Stimulated activated CD4-positive, alpha-beta T cell treated with anti-CD3 and anti-CD28 coated beads, Interleukin-15, amount 100 ng/mL, for 48 hours (primary cell): ENCODE data around the gene ZFAND3.

Source experiments
- DNase-seq, 2 donors: peaks; one replicate each; pipeline ENCODE4 v3.0.0-alpha.2; 2020; ENCODE audit warnings: low read depth in 2 of 2

Gene ZFAND3

DNA sequence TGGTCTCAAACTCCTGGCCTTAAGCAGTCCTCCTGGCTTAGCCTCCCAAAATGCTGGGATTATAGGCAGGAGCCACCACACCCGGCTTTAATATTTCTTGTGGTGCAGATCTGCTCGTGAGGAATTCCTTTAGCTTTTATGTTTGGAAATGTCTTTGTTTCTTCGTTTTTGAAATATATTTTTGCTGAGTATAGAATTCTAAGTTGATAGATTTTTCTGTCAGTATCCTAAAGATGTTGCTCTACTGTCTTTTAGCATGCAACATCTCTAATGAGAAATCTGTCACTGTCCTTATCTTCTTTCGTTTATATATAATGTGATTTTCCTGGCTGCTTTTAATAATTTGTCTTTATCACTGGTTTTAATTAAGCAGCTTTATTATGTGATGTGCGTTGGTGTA lies 75.1 kb downstream of the ZFAND3 start:
- DNase-seq: no peak

DNA sequence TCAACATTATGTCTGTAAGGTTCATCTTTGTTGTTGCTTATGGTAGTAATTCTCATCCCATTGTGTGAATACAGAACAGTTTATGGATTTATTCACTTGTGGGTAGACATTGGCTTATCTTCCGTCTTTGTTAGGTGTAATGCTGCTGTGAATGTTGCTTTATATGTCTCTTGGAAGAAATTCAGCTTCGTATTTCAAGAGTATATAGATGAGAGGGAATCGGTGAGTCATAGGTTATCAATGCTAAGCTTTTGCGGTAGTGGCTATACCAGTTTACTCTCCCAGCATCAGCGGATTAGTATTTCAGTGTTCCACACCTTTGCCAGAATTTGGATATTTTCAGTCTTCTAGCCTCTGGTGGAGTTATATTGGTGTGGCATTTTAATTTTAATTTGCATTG lies 77.8 kb downstream of the ZFAND3 start:
- DNase-seq: no peak

DNA sequence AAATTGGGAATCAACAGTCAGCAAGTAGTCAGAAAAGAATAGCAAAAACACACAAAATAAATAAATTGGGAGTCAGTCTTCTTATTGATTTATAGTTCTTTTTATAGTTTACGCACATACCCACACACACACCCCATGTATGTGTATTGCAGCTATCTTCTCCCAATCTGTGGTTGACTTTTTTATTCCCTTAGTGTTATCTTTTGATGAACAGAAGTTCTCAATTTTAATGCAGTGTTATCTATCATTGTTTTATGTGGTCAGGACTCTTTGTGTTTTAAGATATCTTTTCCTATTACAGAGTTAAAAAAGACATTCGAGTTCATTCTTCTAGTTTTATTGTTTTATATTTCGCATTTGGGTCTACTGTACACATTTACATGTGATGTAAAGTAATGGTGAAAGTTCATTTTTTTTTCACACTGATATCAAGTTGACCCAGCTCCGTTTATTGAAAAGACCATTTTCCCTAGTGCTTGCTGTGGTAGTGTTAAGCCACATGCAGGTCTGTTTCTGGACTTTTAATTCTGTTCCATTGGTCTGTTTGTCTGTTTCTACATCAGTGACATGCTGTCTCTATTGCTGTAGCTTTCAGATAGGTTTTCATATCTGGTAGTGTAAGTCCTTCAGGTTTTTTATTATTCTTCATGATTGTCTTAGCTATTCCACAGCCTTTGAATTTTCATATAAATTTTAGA lies 78.4 kb downstream of the ZFAND3 start:
- DNase-seq: no peak

- DNase-seq: no peak
These were observed 84.1 kb downstream of the ZFAND3 start for GRCh38 chr6:37903351-37904340.

DNA sequence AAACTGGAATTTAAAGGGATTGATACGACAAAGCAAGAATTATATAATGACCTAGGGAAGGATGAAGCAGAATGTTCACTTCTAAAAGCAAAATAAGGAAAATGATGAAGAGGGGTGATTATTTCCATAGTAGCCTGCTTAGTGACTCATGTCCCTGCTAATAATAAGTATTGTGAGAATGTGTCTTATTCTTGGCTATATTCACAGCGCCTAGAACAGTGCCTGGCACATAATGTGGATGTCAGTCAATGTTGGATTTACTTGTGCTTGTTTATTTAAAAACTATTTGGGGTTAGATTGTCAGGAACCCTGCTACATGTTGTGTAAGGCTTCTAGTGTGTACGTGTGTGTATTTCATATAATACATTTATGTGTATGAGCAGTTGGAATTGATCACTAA lies 85.1 kb downstream of the ZFAND3 start:
- no peak for DNase-seq

- no peak for DNase-seq
These were observed 86.6 kb downstream of the ZFAND3 start for GRCh38 chr6:37906121-37906520.

DNA sequence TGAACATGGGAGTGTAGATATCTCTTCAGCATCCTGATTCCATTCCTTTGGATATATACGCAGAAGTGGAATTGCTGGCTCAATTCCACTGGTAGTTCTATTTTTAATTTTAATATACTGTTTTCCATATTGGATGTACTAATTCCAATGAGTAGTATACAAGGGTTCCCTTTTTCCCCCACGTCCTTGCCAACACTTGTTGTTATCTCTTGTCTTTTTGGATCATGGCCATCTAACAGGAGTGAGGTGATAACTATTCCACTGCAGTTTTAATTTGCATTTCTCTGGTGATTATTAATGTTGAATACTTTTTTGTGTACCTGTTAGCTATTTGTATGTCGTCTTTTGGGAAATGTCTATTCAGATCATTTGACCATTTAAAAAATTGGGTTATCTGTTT lies 91.5 kb downstream of the ZFAND3 start:
- DNase-seq: no peak

DNA sequence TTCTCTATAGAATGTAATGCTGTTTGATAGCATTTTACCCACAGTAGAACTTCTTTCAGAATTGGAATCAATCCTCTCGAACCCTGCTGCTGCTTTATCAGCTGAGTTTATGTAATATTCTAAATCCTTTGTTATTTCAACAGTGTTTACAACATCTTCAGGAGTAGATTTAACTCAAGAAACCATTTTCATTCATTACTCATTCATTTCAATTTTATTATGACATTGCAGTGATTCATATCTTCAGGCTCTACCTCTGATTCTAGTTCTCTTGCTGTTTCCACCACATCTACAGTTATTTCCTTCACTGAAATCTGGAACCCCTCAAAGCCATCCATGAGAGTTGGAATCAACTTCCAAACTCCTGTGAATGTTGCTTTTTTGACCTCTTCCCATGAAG lies 93.7 kb downstream of the ZFAND3 start:
- no peak for DNase-seq

DNA sequence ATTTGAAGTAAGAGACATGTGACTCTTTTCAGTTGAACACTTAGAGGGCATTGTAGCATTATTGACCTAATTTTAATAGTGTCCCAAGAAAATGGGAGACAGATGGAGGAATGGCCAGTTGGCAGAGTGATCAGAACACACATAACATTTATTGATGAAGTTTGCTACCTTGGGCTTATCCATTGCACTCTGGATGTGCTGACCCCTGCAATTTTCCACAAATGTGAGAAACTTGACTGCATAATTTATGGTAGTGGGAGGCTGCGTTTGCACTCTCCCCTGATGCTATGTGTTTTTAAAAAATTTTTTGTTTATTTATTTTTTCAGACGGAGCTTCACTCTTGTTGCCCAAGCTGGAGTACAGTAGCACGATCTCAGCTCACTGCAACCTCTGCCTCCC lies 95.9 kb downstream of the ZFAND3 start:
- DNase-seq: no peak

- DNase-seq: no peak
These were observed 96.6 kb downstream of the ZFAND3 start for GRCh38 chr6:37916149-37916548.

GRCh38 chr6:37916675-37917074 lies 97.1 kb downstream of the ZFAND3 start:
- DNase-seq: no peak

- DNase-seq: no peak
These were observed 98.0 kb downstream of the ZFAND3 start for GRCh38 chr6:37917566-37917965.

- DNase-seq: no peak
These were observed 100.1 kb downstream of the ZFAND3 start for GRCh38 chr6:37919417-37920157.

DNA sequence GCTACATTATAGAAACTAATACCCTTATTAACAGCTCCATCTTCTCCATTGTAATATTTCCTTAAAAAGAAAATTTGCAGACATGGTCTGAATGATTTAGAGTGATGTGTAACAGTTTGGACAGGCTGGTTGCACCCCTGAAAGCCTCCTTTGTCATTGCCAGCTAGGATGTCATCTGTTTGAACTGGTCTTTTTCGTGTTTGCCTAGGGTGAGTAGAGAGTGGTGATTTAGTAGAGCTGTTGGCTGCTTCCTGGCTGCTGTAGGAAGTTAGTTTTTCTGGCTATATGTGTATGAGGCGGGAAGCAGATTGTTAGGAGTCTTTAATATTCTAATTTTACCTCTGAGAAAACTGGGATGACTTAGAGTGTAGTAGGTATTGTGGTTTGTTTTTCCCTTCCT lies 101.1 kb downstream of the ZFAND3 start:
- no peak for DNase-seq

DNA sequence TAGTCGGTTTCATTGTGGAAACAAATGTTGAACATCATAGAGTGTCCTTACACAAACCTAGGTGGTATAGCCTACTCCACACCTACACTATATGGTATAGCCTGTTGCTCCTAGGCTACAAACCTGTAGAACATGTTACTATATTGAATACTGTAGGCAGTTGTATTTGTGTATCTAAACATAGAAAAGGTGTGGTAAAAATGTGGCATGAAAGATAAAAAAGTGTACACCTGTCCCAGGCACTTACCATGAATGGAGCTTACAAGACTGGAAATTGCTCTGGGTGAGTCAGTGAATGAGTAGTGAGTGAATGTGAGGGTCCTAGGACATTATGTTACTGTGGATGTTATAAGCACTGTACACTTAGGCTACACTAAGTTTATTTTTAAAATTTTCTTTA lies 103.0 kb downstream of the ZFAND3 start:
- DNase-seq: no peak

- DNase-seq: no peak
These were observed 104.0 kb downstream of the ZFAND3 start for GRCh38 chr6:37923514-37923913.

GRCh38 chr6:37926661-37927060 lies 107.1 kb downstream of the ZFAND3 start:
- no peak for DNase-seq

GRCh38 chr6:37928217-37928616 lies 108.7 kb downstream of the ZFAND3 start:
- no peak for DNase-seq

GRCh38 chr6:37930288-37930971 lies 110.9 kb downstream of the ZFAND3 start:
- DNase-seq: no peak

DNA sequence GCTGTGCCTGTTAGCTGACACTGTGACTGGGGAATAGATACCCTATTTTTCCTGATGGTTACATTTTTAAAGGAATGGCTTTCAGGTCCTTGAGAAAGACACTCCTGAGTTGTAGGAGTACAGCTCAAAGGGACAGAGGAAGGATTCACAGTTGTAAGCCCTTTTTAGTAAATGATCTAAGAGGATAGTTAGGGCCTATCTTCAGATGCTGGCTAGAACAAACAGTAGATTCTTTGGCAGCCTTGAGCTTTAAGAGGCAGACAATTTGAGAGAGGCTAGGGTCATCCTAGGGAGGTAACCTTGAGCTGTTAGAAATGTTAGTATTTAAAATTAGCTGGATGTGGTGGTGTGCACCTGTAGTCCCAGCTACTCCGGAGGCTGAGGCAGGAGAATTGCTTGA lies 111.5 kb downstream of the ZFAND3 start:
- no peak for DNase-seq

GRCh38 chr6:37934276-37934675 lies 114.7 kb downstream of the ZFAND3 start:
- no peak for DNase-seq

- DNase-seq: no peak
These were observed 116.6 kb downstream of the ZFAND3 start for GRCh38 chr6:37936150-37936549.
